ENCODE measurements around the gene FUZ. TPM values are rescaled to one million over a fixed set of nuclear protein-coding genes. Genes with fewer than 3 reads are reported as not detected.

The FUZ gene
- total and polyA plus RNA-seq, 4 donors, result 17.2 to 35.0 (median 30.8) TPM

GRCh38 chr19:49857838-49858087 is 44.7 kb upstream of the FUZ start:
- Histone ChIP-seq H3K36me3 (ENCODE audit: control insufficient read depth, insufficient read depth, low read length) (peaks cover 92% of the 10 kb centered on the region), H3K4me3 (ENCODE audit: low read depth, low read length) (no peak overlapping the region), H3K4me1 (ENCODE audit: control insufficient read depth, insufficient read depth, low read length) (peaks cover 50% of the 10 kb centered on the region), H3K27me3 (ENCODE audit: control insufficient read depth, insufficient read depth, low read length) (no peaks in the 10 kb centered on the region), H3K9me3 (ENCODE audit: control insufficient read depth, insufficient read depth, low read length) (no peaks in the 10 kb centered on the region), H3K27ac (ENCODE audit: low read depth, low read length) (no peak overlapping the region)
- 80% methylated on average over 4 of the region's 5 CpGs for WGBS (ENCODE audit: insufficient coverage)
- DNase-seq (ENCODE audit: low read depth in 4 of 6, low spot score in 6 of 6), result no peak

- peaks cover 87% of the 10 kb centered on the region for H3K36me3 ChIP-seq (ENCODE audit: control insufficient read depth, insufficient read depth, low read length)
- no peaks in the 10 kb centered on the region for H3K27me3 ChIP-seq (ENCODE audit: control insufficient read depth, insufficient read depth, low read length)
- 89% methylated on average over 26 of the region's 26 CpGs for WGBS (ENCODE audit: insufficient coverage)
- DNase-seq (ENCODE audit: low read depth in 4 of 6, low spot score in 6 of 6), result no peak
- H3K27ac ChIP-seq (ENCODE audit: low read depth, low read length), result no peak overlapping the region
- H3K4me3 ChIP-seq (ENCODE audit: low read depth, low read length), result no peak overlapping the region
- H3K9me3 ChIP-seq (ENCODE audit: control insufficient read depth, insufficient read depth, low read length), result no peaks in the 10 kb centered on the region
- peaks cover 50% of the 10 kb centered on the region for H3K4me1 ChIP-seq (ENCODE audit: control insufficient read depth, insufficient read depth, low read length)
These were observed 44.2 kb upstream of the FUZ start for GRCh38 chr19:49857061-49857837.

- 92% methylated on average over 12 of the region's 18 CpGs for WGBS (ENCODE audit: insufficient coverage)
- Histone ChIP-seq H3K36me3 (ENCODE audit: control insufficient read depth, insufficient read depth, low read length) (peaks cover 83% of the 10 kb centered on the region), H3K4me3 (ENCODE audit: low read depth, low read length) (no peak overlapping the region), H3K27ac (ENCODE audit: low read depth, low read length) (no peak overlapping the region), H3K27me3 (ENCODE audit: control insufficient read depth, insufficient read depth, low read length) (no peaks in the 10 kb centered on the region), H3K9me3 (ENCODE audit: control insufficient read depth, insufficient read depth, low read length) (no peaks in the 10 kb centered on the region), H3K4me1 (ENCODE audit: control insufficient read depth, insufficient read depth, low read length) (peaks cover 56% of the 10 kb centered on the region)
- no peak for DNase-seq (ENCODE audit: low read depth in 4 of 6, low spot score in 6 of 6)
These were observed 43.5 kb upstream of the FUZ start for GRCh38 chr19:49856574-49857021.

- no peak for DNase-seq (ENCODE audit: low read depth in 4 of 6, low spot score in 6 of 6)
- H3K9me3 ChIP-seq (ENCODE audit: control insufficient read depth, insufficient read depth, low read length), result no peaks in the 10 kb centered on the region
- 80% methylated on average over 17 of the region's 21 CpGs for WGBS (ENCODE audit: insufficient coverage)
- H3K27me3 ChIP-seq (ENCODE audit: control insufficient read depth, insufficient read depth, low read length), result no peaks in the 10 kb centered on the region
- no peak overlapping the region for H3K4me3 ChIP-seq (ENCODE audit: low read depth, low read length)
- no peak overlapping the region for H3K27ac ChIP-seq (ENCODE audit: low read depth, low read length)
- peaks cover 77% of the 10 kb centered on the region for H3K36me3 ChIP-seq (ENCODE audit: control insufficient read depth, insufficient read depth, low read length)
- peaks cover 53% of the 10 kb centered on the region for H3K4me1 ChIP-seq (ENCODE audit: control insufficient read depth, insufficient read depth, low read length)
These were observed 42.8 kb upstream of the FUZ start for GRCh38 chr19:49855676-49856573.

GRCh38 chr19:49855277-49855675 is 42.2 kb upstream of the FUZ start:
- H3K4me3 ChIP-seq (ENCODE audit: low read depth, low read length), result no peak overlapping the region
- DNase-seq (ENCODE audit: low read depth in 4 of 6, low spot score in 6 of 6), result no peak
- no peaks in the 10 kb centered on the region for H3K9me3 ChIP-seq (ENCODE audit: control insufficient read depth, insufficient read depth, low read length)
- no peaks in the 10 kb centered on the region for H3K27me3 ChIP-seq (ENCODE audit: control insufficient read depth, insufficient read depth, low read length)
- 90% methylated on average over 12 of the region's 12 CpGs for WGBS (ENCODE audit: insufficient coverage)
- H3K4me1 ChIP-seq (ENCODE audit: control insufficient read depth, insufficient read depth, low read length), result peaks cover 46% of the 10 kb centered on the region
- no peak overlapping the region for H3K27ac ChIP-seq (ENCODE audit: low read depth, low read length)
- peaks cover 70% of the 10 kb centered on the region for H3K36me3 ChIP-seq (ENCODE audit: control insufficient read depth, insufficient read depth, low read length)

- DNase-seq (ENCODE audit: low read depth in 4 of 6, low spot score in 6 of 6), result no peak
- 88% methylated on average over 35 of the region's 39 CpGs for WGBS (ENCODE audit: insufficient coverage)
- no peak overlapping the region for H3K4me3 ChIP-seq (ENCODE audit: low read depth, low read length)
- H3K4me1 ChIP-seq (ENCODE audit: control insufficient read depth, insufficient read depth, low read length), result peaks cover 46% of the 10 kb centered on the region
- no peak overlapping the region for H3K27ac ChIP-seq (ENCODE audit: low read depth, low read length)
- H3K9me3 ChIP-seq (ENCODE audit: control insufficient read depth, insufficient read depth, low read length), result no peaks in the 10 kb centered on the region
- H3K27me3 ChIP-seq (ENCODE audit: control insufficient read depth, insufficient read depth, low read length), result no peaks in the 10 kb centered on the region
- H3K36me3 ChIP-seq (ENCODE audit: control insufficient read depth, insufficient read depth, low read length), result peaks cover 64% of the 10 kb centered on the region
These were observed 41.5 kb upstream of the FUZ start for GRCh38 chr19:49854378-49855263.

GRCh38 chr19:49853852-49854377 is 40.8 kb upstream of the FUZ start:
- Histone ChIP-seq H3K27ac (ENCODE audit: low read depth, low read length) (no peak overlapping the region), H3K4me1 (ENCODE audit: control insufficient read depth, insufficient read depth, low read length) (peaks cover 46% of the 10 kb centered on the region), H3K9me3 (ENCODE audit: control insufficient read depth, insufficient read depth, low read length) (no peaks in the 10 kb centered on the region), H3K4me3 (ENCODE audit: low read depth, low read length) (no peak overlapping the region), H3K27me3 (ENCODE audit: control insufficient read depth, insufficient read depth, low read length) (no peaks in the 10 kb centered on the region), H3K36me3 (ENCODE audit: control insufficient read depth, insufficient read depth, low read length) (peaks cover 59% of the 10 kb centered on the region)
- 83% methylated on average over 5 of the region's 10 CpGs for WGBS (ENCODE audit: insufficient coverage)
- DNase-seq (ENCODE audit: low read depth in 4 of 6, low spot score in 6 of 6), result no peak

GRCh38 chr19:49852631-49853126 is 39.6 kb upstream of the FUZ start:
- no CpG with 5 or more reads among the region's 14 CpGs for WGBS (ENCODE audit: insufficient coverage)
- H3K9me3 ChIP-seq (ENCODE audit: control insufficient read depth, insufficient read depth, low read length), result no peaks in the 10 kb centered on the region
- H3K27ac ChIP-seq (ENCODE audit: low read depth, low read length), result no peak overlapping the region
- DNase-seq (ENCODE audit: low read depth in 4 of 6, low spot score in 6 of 6), result no peak
- peak overlapping the region; percentile 66 for H3K4me3 ChIP-seq (ENCODE audit: low read depth, low read length)
- peaks cover 46% of the 10 kb centered on the region for H3K36me3 ChIP-seq (ENCODE audit: control insufficient read depth, insufficient read depth, low read length)
- no peaks in the 10 kb centered on the region for H3K27me3 ChIP-seq (ENCODE audit: control insufficient read depth, insufficient read depth, low read length)
- H3K4me1 ChIP-seq (ENCODE audit: control insufficient read depth, insufficient read depth, low read length), result peaks cover 38% of the 10 kb centered on the region

All from spinal cord (tissue), 10 donors.